ENCODE results near the gene GPC3. TPM values are rescaled to one million over a fixed set of nuclear protein-coding genes. Genes with fewer than 3 reads are reported as not detected.
A peak's percentile ranks its signal among the peaks of the same experiment; 100 is the strongest.

Gene GPC3
- total and polyA plus RNA-seq, 4 experiments from 2014 or later, result 0.20 to 2.4 (median 0.22) TPM; not detected in 1

GRCh38 chrX:133924548-133924947, 60.8 kb downstream of the GPC3 start:
- no peaks in the 10 kb centered on the region for H3K27me3 Mint-ChIP-seq
- H3K27me3 ChIP-seq (ENCODE audit: insufficient read depth, low read length), result no peaks in the 10 kb centered on the region

GRCh38 chrX:133923548-133923947, 61.8 kb downstream of the GPC3 start:
- Histone ChIP-seq H3K27ac (ENCODE audit: low read depth, low read length) (no peak overlapping the region), H3K4me1 (ENCODE audit: insufficient read depth, low read length) (peaks cover 21% of the 10 kb centered on the region), H3K4me3 (ENCODE audit: low read length in 2 of 2) (no peak overlapping the region), H3K36me3 (ENCODE audit: insufficient read depth, low read length) (no peaks in the 10 kb centered on the region), H3K9me3 (ENCODE audit: control insufficient read depth in 1 of 2, low read length in 2 of 2) (no peaks in the 10 kb centered on the region), H3K27me3 (ENCODE audit: insufficient read depth, low read length) (no peaks in the 10 kb centered on the region)
- H3K27ac Mint-ChIP-seq, result peak overlapping the region in 2 of 7 donors; percentile 47 to 73
- H3K27me3 Mint-ChIP-seq, result no peaks in the 10 kb centered on the region
- no peaks in the 10 kb centered on the region for H3K9me3 Mint-ChIP-seq
- no peak for DNase-seq
- intact Hi-C loops (cut with micrococcal nuclease), result no loop called here
- H3K4me3 Mint-ChIP-seq, result peak overlapping the region in 2 of 8 donors; percentile 68 to 77
- no peaks in the 10 kb centered on the region for H3K36me3 Mint-ChIP-seq
- ChIA-PET POLR2A (ENCODE audit: partially characterized antibody) (no interaction called here), CTCF (ENCODE audit: partially characterized antibody) (no interaction called here)
- H3K4me1 Mint-ChIP-seq, result peaks cover 17 to 24% (median 21%) of the 10 kb centered on the region in 4 donors

More at GRCh38 chrX:133924548-133924947, 60.8 kb downstream of the GPC3 start:
- H3K36me3 ChIP-seq (ENCODE audit: insufficient read depth, low read length), result no peaks in the 10 kb centered on the region
- POLR2A ChIA-PET (ENCODE audit: partially characterized antibody), result no interaction called here
- peaks cover 21% of the 10 kb centered on the region for H3K4me1 ChIP-seq (ENCODE audit: insufficient read depth, low read length)
- Mint-ChIP-seq H3K36me3 (no peaks in the 10 kb centered on the region), H3K4me3 (no peak overlapping the region), H3K27ac (peak overlapping the region in 1 of 7 donors; percentile 42), H3K4me1 (peaks cover 17 to 24% (median 21%) of the 10 kb centered on the region in 4 donors), H3K9me3 (no peaks in the 10 kb centered on the region)
- no peaks in the 10 kb centered on the region for H3K9me3 ChIP-seq (ENCODE audit: control insufficient read depth in 1 of 2, low read length in 2 of 2)
- intact Hi-C loops (cut with micrococcal nuclease), result no loop called here
- no peak overlapping the region for H3K27ac ChIP-seq (ENCODE audit: low read depth, low read length)
- CTCF ChIA-PET (ENCODE audit: partially characterized antibody), result no interaction called here
- DNase-seq, result no peak
- H3K4me3 ChIP-seq (ENCODE audit: low read length in 2 of 2), result no peak overlapping the region

DNA sequence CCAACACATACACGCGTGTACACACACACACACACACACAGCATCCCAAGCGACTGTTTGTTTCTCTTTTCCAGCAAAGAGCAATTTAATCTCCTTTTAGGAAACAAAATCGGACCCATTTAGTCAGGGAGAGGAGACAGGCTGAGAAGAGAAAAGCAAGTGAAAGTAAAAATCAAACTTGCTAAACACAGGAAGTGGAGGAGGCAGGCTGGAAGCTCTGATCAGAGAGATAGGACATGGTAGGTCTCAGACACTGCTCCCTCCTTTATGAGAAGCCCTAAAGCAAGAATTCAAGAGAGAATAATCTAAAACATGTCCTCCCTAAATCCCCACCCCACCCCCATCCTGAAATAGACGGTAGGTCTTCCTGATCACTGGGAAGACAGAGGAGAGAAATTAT, 62.3 kb downstream of the GPC3 start:
- Histone ChIP-seq H3K4me1 (ENCODE audit: insufficient read depth, low read length) (peaks cover 21% of the 10 kb centered on the region), H3K27me3 (ENCODE audit: insufficient read depth, low read length) (no peaks in the 10 kb centered on the region), H3K4me3 (ENCODE audit: low read length in 2 of 2) (peak overlapping the region in 1 of 2 donors; percentile 23), H3K27ac (ENCODE audit: low read depth, low read length) (peak overlapping the region; percentile 1), H3K36me3 (ENCODE audit: insufficient read depth, low read length) (no peaks in the 10 kb centered on the region), H3K9me3 (ENCODE audit: control insufficient read depth in 1 of 2, low read length in 2 of 2) (no peaks in the 10 kb centered on the region)
- Mint-ChIP-seq H3K36me3 (no peaks in the 10 kb centered on the region), H3K27me3 (no peaks in the 10 kb centered on the region), H3K27ac (peak overlapping the region; percentile 73 to 93 (median 84)), H3K4me1 (peaks cover 17 to 24% (median 21%) of the 10 kb centered on the region in 4 donors), H3K9me3 (no peaks in the 10 kb centered on the region), H3K4me3 (peak overlapping the region; percentile 68 to 84 (median 79))
- intact Hi-C loops (cut with micrococcal nuclease), result no loop called here
- DNase-seq, result peak in 4 of 5 donors; percentile 19 to 44 (median 28)
- CTCF ChIA-PET (ENCODE audit: partially characterized antibody), result interaction anchor here (0.7 to 1.3 kb wide), 2 partner anchors 62 to 66 kb away, joined by 3 read pairs; partner anchors contain the start of gene GPC3
- POLR2A ChIA-PET (ENCODE audit: partially characterized antibody), result no interaction called here

DNA sequence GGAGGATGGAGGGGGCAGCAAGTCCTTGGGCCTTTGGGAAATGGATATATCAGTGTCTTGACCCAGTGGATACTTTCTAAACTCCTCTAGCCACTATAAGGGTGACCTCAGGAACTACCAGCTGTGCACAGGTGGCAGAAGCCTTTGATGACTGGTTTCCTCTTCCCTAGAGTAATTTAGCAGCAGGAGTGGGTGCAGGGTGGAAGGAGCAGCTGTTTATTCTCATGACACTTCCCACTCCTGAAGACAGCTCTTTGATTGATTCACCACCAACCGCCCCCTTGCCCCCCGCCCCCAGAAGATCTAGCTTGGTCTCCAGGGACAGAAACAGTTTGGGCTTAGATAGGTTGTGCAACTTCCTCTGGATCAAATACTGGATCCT, 63.0 kb downstream of the GPC3 start:
- no peak for DNase-seq
- ChIA-PET POLR2A (ENCODE audit: partially characterized antibody) (no interaction called here), CTCF (ENCODE audit: partially characterized antibody) (interaction anchor here (0.7 to 1.3 kb wide), 4 partner anchors 14 to 265 kb away, joined by 3 read pairs; partner anchors contain the start of gene GPC3)
- no peaks in the 10 kb centered on the region for H3K36me3 Mint-ChIP-seq
- H3K4me3 Mint-ChIP-seq, result peak overlapping the region in 6 of 8 donors; percentile 32 to 84 (median 78)
- H3K27ac ChIP-seq (ENCODE audit: low read depth, low read length), result no peak overlapping the region
- H3K36me3 ChIP-seq (ENCODE audit: insufficient read depth, low read length), result no peaks in the 10 kb centered on the region
- H3K27me3 Mint-ChIP-seq, result no peaks in the 10 kb centered on the region
- H3K4me1 ChIP-seq (ENCODE audit: insufficient read depth, low read length), result peaks cover 21% of the 10 kb centered on the region
- H3K27ac Mint-ChIP-seq, result peak overlapping the region; percentile 73 to 93 (median 84)
- no peaks in the 10 kb centered on the region for H3K27me3 ChIP-seq (ENCODE audit: insufficient read depth, low read length)
- no peaks in the 10 kb centered on the region for H3K9me3 ChIP-seq (ENCODE audit: control insufficient read depth in 1 of 2, low read length in 2 of 2)
- intact Hi-C loops (cut with micrococcal nuclease), result no loop called here
- H3K9me3 Mint-ChIP-seq, result peaks cover 0 to 4% (median 0%) of the 10 kb centered on the region in 8 donors
- peak overlapping the region in 1 of 2 donors; percentile 23 for H3K4me3 ChIP-seq (ENCODE audit: low read length in 2 of 2)
- H3K4me1 Mint-ChIP-seq, result peaks cover 17 to 24% (median 21%) of the 10 kb centered on the region in 4 donors

DNA sequence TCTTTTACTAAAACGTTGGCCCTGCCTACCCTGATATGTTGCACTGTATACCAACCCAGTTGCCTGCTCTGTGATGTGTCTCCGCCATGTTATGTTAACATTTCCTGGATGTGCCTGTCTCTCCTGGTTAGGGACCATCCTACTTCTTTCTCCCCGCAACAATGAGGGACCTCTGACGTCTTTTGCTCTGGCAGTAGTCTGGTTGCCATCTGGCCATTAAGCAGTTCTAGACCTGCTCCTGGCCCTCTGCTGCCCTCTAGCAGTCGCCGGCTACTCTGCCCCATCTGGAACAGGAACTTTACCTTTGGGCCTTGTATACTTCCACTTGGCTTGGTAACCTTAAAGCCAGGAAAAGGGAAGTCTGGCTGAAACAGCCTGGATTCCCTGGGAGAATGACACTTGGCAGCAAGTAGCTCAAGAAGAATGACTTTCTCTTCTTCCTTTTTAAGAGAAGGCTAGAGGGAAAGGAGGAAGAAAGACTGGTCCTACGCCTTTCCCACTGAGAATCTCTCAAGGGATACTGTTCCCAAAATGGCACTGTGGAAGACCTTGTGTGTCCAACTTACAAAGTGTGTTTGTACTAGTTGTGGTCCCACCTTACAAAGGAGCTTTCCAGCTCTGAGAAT, 63.5 kb downstream of the GPC3 start:
- intact Hi-C loops (cut with micrococcal nuclease), result no loop called here
- no peak overlapping the region for H3K27ac ChIP-seq (ENCODE audit: low read depth, low read length)
- POLR2A ChIA-PET (ENCODE audit: partially characterized antibody), result no interaction called here
- no peaks in the 10 kb centered on the region for H3K36me3 Mint-ChIP-seq
- peaks cover 17 to 24% (median 21%) of the 10 kb centered on the region in 4 donors for H3K4me1 Mint-ChIP-seq
- H3K9me3 ChIP-seq (ENCODE audit: control insufficient read depth in 1 of 2, low read length in 2 of 2), result no peaks in the 10 kb centered on the region
- no peaks in the 10 kb centered on the region for H3K36me3 ChIP-seq (ENCODE audit: insufficient read depth, low read length)
- H3K27ac Mint-ChIP-seq, result no peak overlapping the region
- H3K4me1 ChIP-seq (ENCODE audit: insufficient read depth, low read length), result peaks cover 21% of the 10 kb centered on the region
- H3K27me3 ChIP-seq (ENCODE audit: insufficient read depth, low read length), result no peaks in the 10 kb centered on the region
- H3K27me3 Mint-ChIP-seq, result no peaks in the 10 kb centered on the region
- peak in 4 of 5 donors; percentile 8 to 21 (median 18) for DNase-seq
- no peak overlapping the region for H3K4me3 ChIP-seq (ENCODE audit: low read length in 2 of 2)
- CTCF ChIA-PET (ENCODE audit: partially characterized antibody), result interaction anchor here (0.8 to 1.4 kb wide), 5 partner anchors 10 to 265 kb away, joined by 3 to 4 read pairs (median 3); no protein-coding TSS in a partner anchor
- peak overlapping the region in 3 of 8 donors; percentile 78 to 84 (median 80) for H3K4me3 Mint-ChIP-seq
- peaks cover 0 to 9% (median 1%) of the 10 kb centered on the region in 8 donors for H3K9me3 Mint-ChIP-seq

DNA sequence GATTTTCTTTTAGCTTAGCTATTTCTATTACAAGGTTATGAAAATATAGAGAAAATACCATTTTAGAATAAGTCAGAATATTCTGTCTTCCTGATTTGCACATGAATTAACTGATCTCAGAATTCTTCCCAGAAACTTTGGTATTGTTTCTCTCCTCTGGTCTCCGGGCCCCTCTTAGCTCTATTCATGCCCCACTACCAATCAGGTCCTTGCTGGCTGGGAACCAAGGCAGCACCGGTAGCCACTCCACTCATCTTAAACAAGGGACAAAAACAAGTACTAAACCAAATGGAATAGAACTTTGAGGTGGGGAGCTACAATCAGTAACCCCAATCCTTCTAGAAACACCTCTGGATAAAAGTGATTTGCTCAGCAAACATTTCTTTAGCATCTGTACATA, 64.3 kb downstream of the GPC3 start:
- ChIA-PET CTCF (ENCODE audit: partially characterized antibody) (interaction anchor here (1.2 to 1.4 kb wide), 2 partner anchors 11 to 129 kb away, joined by 3 to 4 read pairs; no protein-coding TSS in a partner anchor), POLR2A (ENCODE audit: partially characterized antibody) (no interaction called here)
- peaks cover 21% of the 10 kb centered on the region for H3K4me1 ChIP-seq (ENCODE audit: insufficient read depth, low read length)
- Mint-ChIP-seq H3K9me3 (peaks cover 0 to 9% (median 2%) of the 10 kb centered on the region in 8 donors), H3K27ac (peak overlapping the region in 1 of 7 donors; percentile 35), H3K4me1 (peaks cover 17 to 24% (median 21%) of the 10 kb centered on the region in 4 donors), H3K4me3 (no peak overlapping the region), H3K27me3 (no peaks in the 10 kb centered on the region), H3K36me3 (no peaks in the 10 kb centered on the region)
- H3K27me3 ChIP-seq (ENCODE audit: insufficient read depth, low read length), result no peaks in the 10 kb centered on the region
- H3K4me3 ChIP-seq (ENCODE audit: low read length in 2 of 2), result no peak overlapping the region
- H3K9me3 ChIP-seq (ENCODE audit: control insufficient read depth in 1 of 2, low read length in 2 of 2), result no peaks in the 10 kb centered on the region
- no peaks in the 10 kb centered on the region for H3K36me3 ChIP-seq (ENCODE audit: insufficient read depth, low read length)
- intact Hi-C loops (cut with micrococcal nuclease), result no loop called here
- no peak overlapping the region for H3K27ac ChIP-seq (ENCODE audit: low read depth, low read length)
- DNase-seq, result no peak

GRCh38 chrX:133918361-133918771, 67.0 kb downstream of the GPC3 start:
- no peaks in the 10 kb centered on the region for H3K9me3 ChIP-seq (ENCODE audit: control insufficient read depth in 1 of 2, low read length in 2 of 2)
- Mint-ChIP-seq H3K27me3 (no peaks in the 10 kb centered on the region), H3K4me1 (peaks cover 14 to 23% (median 17%) of the 10 kb centered on the region in 4 donors), H3K9me3 (peaks cover 0 to 9% (median 2%) of the 10 kb centered on the region in 8 donors), H3K36me3 (no peaks in the 10 kb centered on the region), H3K4me3 (no peak overlapping the region), H3K27ac (no peak overlapping the region)
- no peak overlapping the region for H3K27ac ChIP-seq (ENCODE audit: low read depth, low read length)
- no peak for DNase-seq
- H3K27me3 ChIP-seq (ENCODE audit: insufficient read depth, low read length), result no peaks in the 10 kb centered on the region
- intact Hi-C loops (cut with micrococcal nuclease), result no loop called here
- ChIA-PET CTCF (ENCODE audit: partially characterized antibody) (no interaction called here), POLR2A (ENCODE audit: partially characterized antibody) (no interaction called here)
- H3K4me3 ChIP-seq (ENCODE audit: low read length in 2 of 2), result no peak overlapping the region
- peaks cover 18% of the 10 kb centered on the region for H3K4me1 ChIP-seq (ENCODE audit: insufficient read depth, low read length)
- no peaks in the 10 kb centered on the region for H3K36me3 ChIP-seq (ENCODE audit: insufficient read depth, low read length)

All from CD4-positive, alpha-beta memory T cell (primary cell).